BLaER1 (cell line): Measurements from ENCODE around the gene ARMH1.

Source experiments
- H3K27ac ChIP-seq: shearing (Covaris generic); formaldehyde crosslinking; 2 replicates; pipeline ENCODE4 v1.8.1; 2022
- H3K27me3 ChIP-seq: shearing (Covaris generic); formaldehyde crosslinking; 2 replicates; pipeline ENCODE4 v1.8.1; 2022
- H3K36me3 ChIP-seq: shearing (Covaris generic); formaldehyde crosslinking; 2 replicates; pipeline ENCODE4 v1.8.1; 2022
- H3K4me1 ChIP-seq: shearing (Covaris generic); formaldehyde crosslinking; 2 replicates; pipeline ENCODE4 v1.8.1; 2022
- H3K4me2 ChIP-seq: shearing (Covaris generic); formaldehyde crosslinking; 2 replicates; pipeline ENCODE4 v1.8.1; 2022
- H3K4me3 ChIP-seq: shearing (Covaris generic); formaldehyde crosslinking; 2 replicates; pipeline ENCODE4 v1.8.1; 2022
- H3K9ac ChIP-seq: shearing (Covaris generic); formaldehyde crosslinking; 2 replicates; pipeline ENCODE4 v1.8.1; 2022
- H3K9me3 ChIP-seq: shearing (Covaris generic); formaldehyde crosslinking; 2 replicates; pipeline ENCODE4 v1.8.1; 2022
- H4K20me1 ChIP-seq: shearing (Covaris generic); formaldehyde crosslinking; 2 replicates; pipeline ENCODE4 v1.8.1; 2022
- Cebpa-rat ChIP-seq: shearing (Covaris generic); IDR thresholded peaks from 2 replicates; pipeline ENCODE4 v1.8.1; 2022

The ARMH1 gene

GRCh38 chr1:44644806-44645205 is 29.7 kb upstream of the ARMH1 start:
- Histone ChIP-seq H3K4me3 (no peak overlapping the region), H3K36me3 (peaks cover 100% of the 10 kb centered on the region), H3K27ac (no peak overlapping the region), H3K4me1 (no peaks in the 10 kb centered on the region), H3K9me3 (no peaks in the 10 kb centered on the region), H4K20me1 (peaks cover 96% of the 10 kb centered on the region), H3K4me2 (no peak overlapping the region), H3K27me3 (no peaks in the 10 kb centered on the region), H3K9ac (no peak overlapping the region)
- TF ChIP-seq Cebpa-rat, result no peak

DNA sequence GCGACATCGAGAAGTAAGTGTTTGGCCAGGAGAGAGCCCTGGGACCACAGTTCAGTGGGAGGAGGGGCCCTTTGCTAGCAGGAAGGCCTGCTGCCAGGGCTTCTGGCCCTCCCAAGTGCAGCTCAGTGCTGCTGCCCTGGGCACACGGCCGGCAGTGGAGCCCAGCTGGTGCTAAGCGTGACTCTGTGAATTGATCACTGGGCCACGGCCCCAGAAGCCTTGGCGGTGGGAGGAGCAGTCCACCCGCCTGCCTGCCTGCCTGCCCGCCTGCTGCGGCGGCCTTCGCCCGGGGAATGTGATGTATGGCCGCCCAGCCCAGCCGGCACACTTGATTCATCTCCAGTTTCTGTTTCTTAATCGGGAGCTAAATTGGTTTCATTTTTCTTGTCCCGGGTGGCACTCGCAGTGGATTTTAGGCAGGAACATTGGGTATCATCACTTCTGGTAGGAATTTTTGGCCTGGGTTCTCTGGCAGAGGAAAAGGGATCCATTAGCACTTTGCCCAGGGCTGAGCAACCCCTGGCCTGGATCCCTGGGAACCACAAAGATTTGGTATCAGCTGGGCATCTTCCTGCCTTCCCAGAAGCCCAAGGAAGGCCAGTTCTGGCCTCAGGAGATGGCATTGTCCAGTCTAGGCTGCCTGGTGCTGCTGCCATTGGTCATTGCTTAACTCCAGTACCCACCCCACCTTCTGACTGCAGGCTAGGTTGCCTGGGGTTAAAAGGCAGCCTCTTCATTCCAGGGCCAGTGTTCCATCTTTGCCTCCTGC is 28.9 kb upstream of the ARMH1 start:
- Histone ChIP-seq H3K27me3 (no peaks in the 10 kb centered on the region), H3K4me2 (no peak overlapping the region), H3K9me3 (no peaks in the 10 kb centered on the region), H3K9ac (no peak overlapping the region), H3K27ac (no peak overlapping the region), H3K4me3 (no peak overlapping the region), H3K36me3 (peaks cover 100% of the 10 kb centered on the region), H3K4me1 (no peaks in the 10 kb centered on the region), H4K20me1 (peaks cover 88% of the 10 kb centered on the region)
- no peak for TF ChIP-seq Cebpa-rat

- H3K9me3 ChIP-seq, result no peaks in the 10 kb centered on the region
- TF ChIP-seq Cebpa-rat, result no peak
- no peak overlapping the region for H3K4me3 ChIP-seq
- H3K36me3 ChIP-seq, result peaks cover 99% of the 10 kb centered on the region
- no peak overlapping the region for H3K27ac ChIP-seq
- peaks cover 84% of the 10 kb centered on the region for H4K20me1 ChIP-seq
- H3K4me2 ChIP-seq, result no peak overlapping the region
- no peak overlapping the region for H3K9ac ChIP-seq
- no peaks in the 10 kb centered on the region for H3K4me1 ChIP-seq
- H3K27me3 ChIP-seq, result no peaks in the 10 kb centered on the region
These were observed 28.0 kb upstream of the ARMH1 start for GRCh38 chr1:44646261-44647110.

- no peak overlapping the region for H3K4me2 ChIP-seq
- H3K4me3 ChIP-seq, result no peak overlapping the region
- H3K9me3 ChIP-seq, result no peaks in the 10 kb centered on the region
- H3K4me1 ChIP-seq, result no peaks in the 10 kb centered on the region
- no peak for TF ChIP-seq Cebpa-rat
- H3K27ac ChIP-seq, result no peak overlapping the region
- H3K36me3 ChIP-seq, result peaks cover 96% of the 10 kb centered on the region
- H3K27me3 ChIP-seq, result no peaks in the 10 kb centered on the region
- peaks cover 81% of the 10 kb centered on the region for H4K20me1 ChIP-seq
- H3K9ac ChIP-seq, result no peak overlapping the region
These were observed 26.6 kb upstream of the ARMH1 start for GRCh38 chr1:44647896-44648295.

DNA sequence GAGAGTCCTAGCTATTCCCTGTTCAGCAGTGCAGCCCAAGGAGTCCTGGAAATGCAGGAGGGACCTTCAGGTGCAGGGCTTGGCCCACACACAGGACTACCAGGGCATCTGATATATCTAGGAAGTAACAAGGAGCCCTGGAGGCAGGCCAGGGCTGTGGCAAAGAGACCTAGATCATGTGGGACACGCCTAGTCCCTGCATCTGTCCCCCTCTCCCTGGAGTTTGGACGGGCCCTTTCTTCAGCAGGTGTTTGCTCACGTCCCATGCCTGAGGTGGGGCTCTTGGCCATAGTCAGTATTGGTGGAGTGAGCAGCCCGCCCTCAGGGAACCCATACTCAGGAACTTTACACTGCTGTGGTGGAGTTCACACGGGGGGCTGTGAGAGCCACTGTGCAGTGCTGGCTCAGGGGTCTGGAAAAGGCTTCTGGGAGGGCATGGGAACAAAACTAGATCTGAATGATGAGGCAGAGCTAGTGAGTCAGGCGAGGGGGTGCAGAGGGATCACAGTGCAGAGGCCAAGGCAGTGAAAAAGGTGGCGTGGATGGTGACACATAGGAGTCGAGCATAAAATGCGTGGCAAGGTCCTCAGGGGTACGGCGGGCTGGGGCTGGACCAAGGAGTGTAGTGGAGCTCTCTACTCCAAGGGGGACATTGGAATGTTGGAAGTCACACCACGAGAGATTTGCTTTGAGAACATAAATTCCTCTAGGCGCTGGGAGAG is 25.8 kb upstream of the ARMH1 start:
- no peaks in the 10 kb centered on the region for H3K9me3 ChIP-seq
- TF ChIP-seq Cebpa-rat, result no peak
- H3K27ac ChIP-seq, result no peak overlapping the region
- no peaks in the 10 kb centered on the region for H3K27me3 ChIP-seq
- H3K4me1 ChIP-seq, result no peaks in the 10 kb centered on the region
- peaks cover 94% of the 10 kb centered on the region for H3K36me3 ChIP-seq
- H3K4me2 ChIP-seq, result no peak overlapping the region
- peaks cover 73% of the 10 kb centered on the region for H4K20me1 ChIP-seq
- no peak overlapping the region for H3K9ac ChIP-seq
- no peak overlapping the region for H3K4me3 ChIP-seq

DNA sequence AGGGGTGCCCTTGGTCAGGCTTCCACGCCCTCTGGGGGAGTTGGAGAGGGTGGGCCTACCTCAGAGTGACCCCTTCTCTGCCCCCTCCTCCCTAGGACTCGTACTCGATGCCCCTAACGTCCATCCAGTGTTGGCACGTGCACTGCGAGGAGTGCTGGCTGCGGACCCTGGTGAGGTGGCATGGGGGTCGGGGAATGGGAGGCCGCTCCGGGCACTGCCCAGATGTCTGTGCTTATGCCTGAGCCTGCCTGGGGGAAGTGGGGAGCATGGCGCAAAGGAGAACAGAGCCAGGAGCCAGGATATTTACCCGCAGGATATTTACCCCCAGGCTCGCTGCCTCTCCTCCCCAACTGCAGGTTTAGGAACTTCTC is 24.7 kb upstream of the ARMH1 start:
- TF ChIP-seq Cebpa-rat, result no peak
- Histone ChIP-seq H3K36me3 (peaks cover 90% of the 10 kb centered on the region), H3K9me3 (no peaks in the 10 kb centered on the region), H3K27ac (no peak overlapping the region), H3K27me3 (no peaks in the 10 kb centered on the region), H3K4me1 (no peaks in the 10 kb centered on the region), H3K4me2 (no peak overlapping the region), H3K4me3 (no peak overlapping the region), H4K20me1 (peaks cover 62% of the 10 kb centered on the region), H3K9ac (no peak overlapping the region)

GRCh38 chr1:44650159-44650831 is 24.2 kb upstream of the ARMH1 start:
- Histone ChIP-seq H3K4me3 (no peak overlapping the region), H3K4me2 (no peak overlapping the region), H3K4me1 (no peaks in the 10 kb centered on the region), H3K9me3 (no peaks in the 10 kb centered on the region), H3K27me3 (no peaks in the 10 kb centered on the region), H3K36me3 (peaks cover 90% of the 10 kb centered on the region), H4K20me1 (peaks cover 57% of the 10 kb centered on the region), H3K27ac (no peak overlapping the region), H3K9ac (no peak overlapping the region)
- TF ChIP-seq Cebpa-rat, result no peak

DNA sequence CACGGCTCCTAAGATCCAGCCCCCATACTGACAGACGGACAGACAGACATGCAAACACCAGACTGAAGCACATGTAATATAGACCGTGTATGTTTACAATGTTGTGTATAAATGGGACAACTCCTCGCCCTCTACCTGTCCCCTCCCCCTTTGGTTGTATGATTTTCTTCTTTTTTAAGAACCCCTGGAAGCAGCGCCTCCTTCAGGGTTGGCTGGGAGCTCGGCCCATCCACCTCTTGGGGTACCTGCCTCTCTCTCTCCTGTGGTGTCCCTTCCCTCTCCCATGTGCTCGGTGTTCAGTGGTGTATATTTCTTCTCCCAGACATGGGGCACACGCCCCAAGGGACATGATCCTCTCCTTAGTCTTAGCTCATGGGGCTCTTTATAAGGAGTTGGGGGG is 23.4 kb upstream of the ARMH1 start:
- Histone ChIP-seq H4K20me1 (peaks cover 49% of the 10 kb centered on the region), H3K4me3 (no peak overlapping the region), H3K36me3 (peaks cover 84% of the 10 kb centered on the region), H3K4me2 (no peak overlapping the region), H3K27ac (no peak overlapping the region), H3K9me3 (no peaks in the 10 kb centered on the region), H3K27me3 (no peaks in the 10 kb centered on the region), H3K9ac (no peak overlapping the region), H3K4me1 (no peaks in the 10 kb centered on the region)
- TF ChIP-seq Cebpa-rat, result no peak

- Histone ChIP-seq H4K20me1 (peaks cover 37% of the 10 kb centered on the region), H3K27ac (no peak overlapping the region), H3K4me3 (no peak overlapping the region), H3K9ac (no peak overlapping the region), H3K9me3 (no peaks in the 10 kb centered on the region), H3K27me3 (no peaks in the 10 kb centered on the region), H3K4me1 (no peaks in the 10 kb centered on the region), H3K4me2 (no peak overlapping the region), H3K36me3 (peaks cover 69% of the 10 kb centered on the region)
- TF ChIP-seq Cebpa-rat, result no peak
These were observed 21.9 kb upstream of the ARMH1 start for GRCh38 chr1:44652445-44653106.
